GM12878 (cell line): ENCODE measurements around the gene THADA. TPM values are rescaled to one million over a fixed set of nuclear protein-coding genes. Genes with fewer than 3 reads are reported as not detected.

ENCODE experiments used
- BHLHE40 ChIP-seq, 2 experiments: fragments of 450-650 bp in 1 of 2; IDR thresholded peaks; 2 replicates each; pipeline ENCODE4 v1.6.1; 2011 to 2017; ENCODE audit warnings: low read depth in 2 of 2, borderline replicate concordance in 1 of 2, improper control_type of control experiment in 1 of 2, low read length in 1 of 2, mild to moderate bottlenecking in 1 of 2
- CBFB ChIP-seq: IDR thresholded peaks from 2 replicates; pipeline ENCODE4 v1.6.1; 2016; ENCODE audit warnings: antibody characterized with exemption, low read depth
- CREM ChIP-seq: IDR thresholded peaks from 2 replicates; pipeline ENCODE4 v1.6.1; 2014; ENCODE audit warnings: antibody characterized with exemption, low read depth
- CTCF ChIP-seq, 3 experiments: IDR thresholded peaks in 2 of 3; conservative IDR thresholded peaks in 1 of 3; 2 replicates each; pipeline ENCODE4 v1.5.1; 2011; ENCODE audit warnings: low read depth in 3 of 3, low read length in 3 of 3, mild to moderate bottlenecking in 3 of 3, control low read depth in 2 of 3, moderate library complexity in 2 of 3, inconsistent platforms in 1 of 3, mixed read lengths in 1 of 3; ENCODE audit not compliant: control insufficient read depth in 2 of 3, insufficient read depth in 1 of 3; ENCODE audit errors: extremely low read depth in 1 of 3
- FOXK2 ChIP-seq: fragments of 450-650 bp; IDR thresholded peaks from 2 replicates; pipeline ENCODE4 v1.6.1; 2017; ENCODE audit warnings: mild to moderate bottlenecking, moderate library complexity
- FOXM1 ChIP-seq: IDR thresholded peaks from 2 replicates; pipeline ENCODE4 v1.6.1; 2012; ENCODE audit warnings: low read depth, mild to moderate bottlenecking, inconsistent platforms, low read length, moderate library complexity
- HDGF ChIP-seq: fragments of 450-650 bp; IDR thresholded peaks from 2 replicates; pipeline ENCODE4 v1.6.1; 2016; ENCODE audit warnings: antibody characterized with exemption
- MXI1 ChIP-seq: fragments of 150-350 bp; IDR thresholded peaks from 2 replicates; pipeline ENCODE4 v1.6.1; 2011; ENCODE audit warnings: low read depth, mild to moderate bottlenecking, inconsistent platforms, low read length, improper control_type of control experiment
- NFYB ChIP-seq: IDR thresholded peaks from 2 replicates; pipeline ENCODE4 v1.6.1; 2011; ENCODE audit warnings: low read depth, mild to moderate bottlenecking, low read length, improper control_type of control experiment, moderate library complexity; ENCODE audit not compliant: insufficient read depth
- NKRF ChIP-seq: fragments of 450-650 bp; conservative IDR thresholded peaks from 2 replicates; pipeline ENCODE4 v1.6.1; 2017; ENCODE audit warnings: mild to moderate bottlenecking, moderate library complexity
- POLR2AphosphoS2 ChIP-seq: IDR thresholded peaks from 2 replicates; pipeline ENCODE4 v1.6.1; 2011; ENCODE audit warnings: low read depth, mild to moderate bottlenecking, low read length, improper control_type of control experiment, moderate library complexity
- TCF12 ChIP-seq: IDR thresholded peaks from 2 replicates; pipeline ENCODE4 v1.6.1; 2011; ENCODE audit warnings: low read depth, mild to moderate bottlenecking, low read length
- TCF3 ChIP-seq: IDR thresholded peaks from 2 replicates; pipeline ENCODE4 v1.6.1; 2012; ENCODE audit warnings: low read depth, mild to moderate bottlenecking, low read length, borderline replicate concordance; ENCODE audit not compliant: insufficient read depth
- ZNF217 ChIP-seq: fragments of 450-650 bp; IDR thresholded peaks from 2 replicates; pipeline ENCODE4 v1.6.1; 2017; ENCODE audit warnings: antibody characterized with exemption, mild to moderate bottlenecking
- ZNF687 ChIP-seq: fragments of 450-650 bp; IDR thresholded peaks from 2 replicates; pipeline ENCODE4 v1.6.1; 2017; ENCODE audit warnings: mild to moderate bottlenecking, moderate library complexity
- polyA plus RNA-seq, 11 experiments: library from polyadenylated mRNA; depleted of rRNA in 4 of 11; unstranded in 6 of 11; stranded (reverse) in 5 of 11; fragments of >200 nt; fragmentation: Nextera tagmentation in 4 of 11; fragmentation: Illumina TruSeq in 1 of 11; extraction: Ambion mirVana in 4 of 11; extraction: Trizol in 1 of 11; gene quantifications; 1 replicate in 1 of 11; 2 replicates in 10 of 11; pipeline versions ENCODE4 v1.2.1 to v1.2.3, GENCODE V29; 2011 to 2016; ENCODE audit warnings: inconsistent platforms in 2 of 11, missing spikeins in 2 of 11, low read depth in 1 of 11
- total RNA-seq, 4 experiments: library from RNA; depleted of rRNA in 3 of 4; stranded (reverse); fragments of >200 nt in 3 of 4; fragmentation: Illumina TruSeq in 1 of 4; extraction: Trizol in 1 of 4; gene quantifications; 2 replicates each; pipeline versions ENCODE4 v1.2.1 to v1.2.3, GENCODE V29; 2013 to 2021
- TF ChIP-seq, protein P1 (sequence below): fragments of 450-650 bp; formaldehyde crosslinking; IDR thresholded peaks from 2 replicates; pipeline ENCODE4 v1.4.0; 2020; ENCODE audit warnings: mild to moderate bottlenecking, moderate library complexity

THADA gene
- total and polyA plus RNA-seq, 10 of the 15 experiments (the other 5 are each of a cell fraction or from before 2014, with no cell fraction given) = 14.6 to 33.2 (median 23.2) TPM

DNA sequence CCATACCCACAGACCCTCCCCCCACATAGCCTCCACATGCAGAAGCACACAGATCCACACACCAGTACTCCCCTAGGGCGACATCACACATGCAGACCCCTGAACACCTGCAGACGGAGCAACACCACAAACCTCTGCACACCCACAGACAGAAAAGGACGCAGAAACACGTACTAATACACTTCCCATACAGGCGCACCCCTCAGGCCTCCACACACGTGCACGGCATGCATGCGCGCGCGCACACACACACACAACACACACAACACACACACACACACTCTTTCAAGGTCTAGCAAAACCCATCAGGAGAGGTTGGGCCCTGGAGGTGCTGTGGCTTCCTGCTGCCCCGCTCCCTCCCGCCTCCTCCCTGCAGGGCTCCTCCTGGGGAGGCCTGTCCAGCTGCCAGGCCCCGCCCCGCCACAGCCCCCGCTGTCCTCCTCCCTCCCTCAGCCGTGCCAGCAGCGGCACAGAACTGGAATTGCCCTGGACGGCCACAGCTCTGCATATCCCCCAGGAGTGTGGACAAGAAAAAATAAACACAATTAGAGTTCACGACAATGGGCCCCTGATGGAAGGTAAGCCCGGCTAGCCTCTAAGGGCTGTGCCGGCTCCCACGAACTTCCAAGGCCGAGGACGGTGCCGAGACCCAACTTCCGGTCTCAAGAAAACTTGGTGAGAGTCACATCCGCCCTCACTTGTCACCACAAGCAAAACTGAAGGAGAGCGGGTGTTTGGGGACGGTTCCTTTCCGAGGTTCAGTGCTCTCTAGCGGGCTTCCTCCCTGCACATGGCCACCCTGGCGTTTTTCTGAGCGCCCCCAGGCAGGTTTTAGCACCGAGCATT is 376.2 kb downstream of the THADA start (continued):
- no peak; a peak in 1 of 6 replicates for TF ChIP-seq CTCF (IDR thresholded peaks at IDR 0.05 in 2 of 3, conservative IDR thresholded peaks at IDR 0.05 in 1 of 3; ENCODE audit: control insufficient read depth in 2 of 3, extremely low read depth in 1 of 3, insufficient read depth in 1 of 3, low read depth in 3 of 3, low read length in 3 of 3)
- TF ChIP-seq FOXM1 = no peak
- TF ChIP-seq, protein P1, sequence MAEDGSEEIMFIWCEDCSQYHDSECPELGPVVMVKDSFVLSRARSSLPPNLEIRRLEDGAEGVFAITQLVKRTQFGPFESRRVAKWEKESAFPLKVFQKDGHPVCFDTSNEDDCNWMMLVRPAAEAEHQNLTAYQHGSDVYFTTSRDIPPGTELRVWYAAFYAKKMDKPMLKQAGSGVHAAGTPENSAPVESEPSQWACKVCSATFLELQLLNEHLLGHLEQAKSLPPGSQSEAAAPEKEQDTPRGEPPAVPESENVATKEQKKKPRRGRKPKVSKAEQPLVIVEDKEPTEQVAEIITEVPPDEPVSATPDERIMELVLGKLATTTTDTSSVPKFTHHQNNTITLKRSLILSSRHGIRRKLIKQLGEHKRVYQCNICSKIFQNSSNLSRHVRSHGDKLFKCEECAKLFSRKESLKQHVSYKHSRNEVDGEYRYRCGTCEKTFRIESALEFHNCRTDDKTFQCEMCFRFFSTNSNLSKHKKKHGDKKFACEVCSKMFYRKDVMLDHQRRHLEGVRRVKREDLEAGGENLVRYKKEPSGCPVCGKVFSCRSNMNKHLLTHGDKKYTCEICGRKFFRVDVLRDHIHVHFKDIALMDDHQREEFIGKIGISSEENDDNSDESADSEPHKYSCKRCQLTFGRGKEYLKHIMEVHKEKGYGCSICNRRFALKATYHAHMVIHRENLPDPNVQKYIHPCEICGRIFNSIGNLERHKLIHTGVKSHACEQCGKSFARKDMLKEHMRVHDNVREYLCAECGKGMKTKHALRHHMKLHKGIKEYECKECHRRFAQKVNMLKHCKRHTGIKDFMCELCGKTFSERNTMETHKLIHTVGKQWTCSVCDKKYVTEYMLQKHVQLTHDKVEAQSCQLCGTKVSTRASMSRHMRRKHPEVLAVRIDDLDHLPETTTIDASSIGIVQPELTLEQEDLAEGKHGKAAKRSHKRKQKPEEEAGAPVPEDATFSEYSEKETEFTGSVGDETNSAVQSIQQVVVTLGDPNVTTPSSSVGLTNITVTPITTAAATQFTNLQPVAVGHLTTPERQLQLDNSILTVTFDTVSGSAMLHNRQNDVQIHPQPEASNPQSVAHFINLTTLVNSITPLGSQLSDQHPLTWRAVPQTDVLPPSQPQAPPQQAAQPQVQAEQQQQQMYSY = 0 out of 2 replicates have a peak, but pooled peaks have one; percentile 46
- no peak for TF ChIP-seq ZNF217
- peak; percentile 92 to 96 for TF ChIP-seq BHLHE40 (IDR thresholded peaks at IDR 0.05; ENCODE audit: borderline replicate concordance in 1 of 2, low read depth in 2 of 2, low read length in 1 of 2)
- TF ChIP-seq CREM = peak; percentile 66; the same call in 1 of the 2 replicates
- peak; percentile 56 for TF ChIP-seq NKRF
- peak; percentile 60; the same call in 1 of the 2 replicates for TF ChIP-seq CBFB
- peak; percentile 34 for TF ChIP-seq FOXK2
- peak; percentile 82 for TF ChIP-seq MXI1
- 0 out of 2 replicates have a peak, but pooled peaks have one; percentile 45 for TF ChIP-seq TCF3
- peak; percentile 90; the same call in 1 of the 2 replicates for TF ChIP-seq ZNF687
- TF ChIP-seq HDGF = peak; percentile 92; the same call in 1 of the 2 replicates
- TF ChIP-seq NFYB = no peak
- peak; percentile 18 for TF ChIP-seq TCF12
- TF ChIP-seq POLR2AphosphoS2 = peak; percentile 84; the same call in 1 of the 2 replicates
